ENCODE data around the gene ALG5. TPM values are rescaled to one million over a fixed set of nuclear protein-coding genes. Genes with fewer than 3 reads are reported as not detected.

Gene ALG5
- total RNA-seq, 1 experiment from 2014 or later = 51.5 TPM

GRCh38 chr13:36917311-36917710 is 81.8 kb downstream of the ALG5 start:
- no peak for DNase-seq (ENCODE audit: low read depth)

- no peak for DNase-seq (ENCODE audit: low read depth)
Measured at GRCh38 chr13:36915896-36916640, 83.1 kb downstream of the ALG5 start.

- DNase-seq (ENCODE audit: low read depth) = no peak
Measured at GRCh38 chr13:36915106-36915505, 84.0 kb downstream of the ALG5 start.

- no peak for DNase-seq (ENCODE audit: low read depth)
Measured at GRCh38 chr13:36914648-36915047, 84.5 kb downstream of the ALG5 start.

- no peak for DNase-seq (ENCODE audit: low read depth)
Measured at GRCh38 chr13:36913463-36913862, 85.7 kb downstream of the ALG5 start.

GRCh38 chr13:36912973-36913372 is 86.2 kb downstream of the ALG5 start:
- DNase-seq (ENCODE audit: low read depth) = no peak

GRCh38 chr13:36912369-36912768 is 86.8 kb downstream of the ALG5 start:
- DNase-seq (ENCODE audit: low read depth) = no peak

GRCh38 chr13:36910545-36910944 is 88.6 kb downstream of the ALG5 start:
- DNase-seq (ENCODE audit: low read depth) = no peak

GRCh38 chr13:36907821-36908220 is 91.3 kb downstream of the ALG5 start:
- DNase-seq (ENCODE audit: low read depth) = no peak

GRCh38 chr13:36907266-36907665 is 91.9 kb downstream of the ALG5 start:
- no peak for DNase-seq (ENCODE audit: low read depth)

GRCh38 chr13:36905944-36906343 is 93.2 kb downstream of the ALG5 start:
- DNase-seq (ENCODE audit: low read depth) = no peak

GRCh38 chr13:36903925-36904595 is 95.1 kb downstream of the ALG5 start:
- no peak for DNase-seq (ENCODE audit: low read depth)

Other genes with a start within 250 kb of the ALG5 start
- gene RFXAP, start 180.1 kb downstream of the ALG5 start, total RNA-seq (2014; rRNA removed; shearing (Covaris generic)) = 2.0 and 2.3 TPM in 2 replicates
- gene SMAD9, start 79.1 kb downstream of the ALG5 start, total RNA-seq (2014; rRNA removed; shearing (Covaris generic)) = 2.1 and 2.8 TPM in 2 replicates
- gene EXOSC8, start 1.4 kb upstream of the ALG5 start, total RNA-seq (2014; rRNA removed; shearing (Covaris generic)) = 82.6 and 94.4 TPM in 2 replicates
- gene SUPT20H, start 60.3 kb upstream of the ALG5 start, total RNA-seq (2014; rRNA removed; shearing (Covaris generic)) = 25.4 and 26.9 TPM in 2 replicates
- gene CSNK1A1L, start 106.3 kb upstream of the ALG5 start, total RNA-seq (2014; rRNA removed; shearing (Covaris generic)) = not detected in 2 replicates

All from HT1080 (cell line).